ENCODE data around the gene SNTG2. TPM values are rescaled to one million over a fixed set of nuclear protein-coding genes. Genes with fewer than 3 reads are reported as not detected.

SNTG2 gene
- total and polyA plus RNA-seq, 11 donors = 0.19 to 3.2 (median 0.93) TPM

DNA sequence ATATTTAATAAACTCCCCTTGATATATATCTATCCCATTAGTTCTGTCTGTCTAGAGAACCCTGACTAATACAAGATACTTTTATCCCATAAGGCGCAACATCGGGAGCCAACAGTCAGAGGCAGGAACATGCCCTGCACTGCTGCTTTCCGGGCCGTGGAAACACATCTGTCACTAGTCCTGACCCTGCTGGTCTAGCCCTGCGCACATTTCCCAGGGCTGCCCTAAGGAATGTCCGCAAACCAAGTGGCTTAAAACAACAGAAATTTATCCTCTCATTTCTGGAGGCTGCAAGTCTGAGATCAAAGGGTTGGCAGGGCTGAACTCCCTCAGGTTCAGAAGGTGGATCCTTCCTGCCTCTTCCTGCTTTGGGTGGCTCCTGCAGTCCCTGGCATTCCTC is 348.4 kb downstream of the SNTG2 start:
- Histone ChIP-seq H3K4me1 (no peaks in the 10 kb centered on the region), H3K27ac (no peak overlapping the region), H3K36me3 (no peaks in the 10 kb centered on the region), H3K9me3 (no peaks in the 10 kb centered on the region), H3K27me3 (peaks cover 0 to 2% (median 0%) of the 10 kb centered on the region in 9 donors), H3K4me3 (no peak overlapping the region)
- no peak for ATAC-seq
- WGBS, 4 donors = 87 to 97% (median 91%) methylated on average over 6 of the region's 6 CpGs
- intact Hi-C loops (cut with DNase I) = no loop called here
- TF ChIP-seq, protein P1, sequence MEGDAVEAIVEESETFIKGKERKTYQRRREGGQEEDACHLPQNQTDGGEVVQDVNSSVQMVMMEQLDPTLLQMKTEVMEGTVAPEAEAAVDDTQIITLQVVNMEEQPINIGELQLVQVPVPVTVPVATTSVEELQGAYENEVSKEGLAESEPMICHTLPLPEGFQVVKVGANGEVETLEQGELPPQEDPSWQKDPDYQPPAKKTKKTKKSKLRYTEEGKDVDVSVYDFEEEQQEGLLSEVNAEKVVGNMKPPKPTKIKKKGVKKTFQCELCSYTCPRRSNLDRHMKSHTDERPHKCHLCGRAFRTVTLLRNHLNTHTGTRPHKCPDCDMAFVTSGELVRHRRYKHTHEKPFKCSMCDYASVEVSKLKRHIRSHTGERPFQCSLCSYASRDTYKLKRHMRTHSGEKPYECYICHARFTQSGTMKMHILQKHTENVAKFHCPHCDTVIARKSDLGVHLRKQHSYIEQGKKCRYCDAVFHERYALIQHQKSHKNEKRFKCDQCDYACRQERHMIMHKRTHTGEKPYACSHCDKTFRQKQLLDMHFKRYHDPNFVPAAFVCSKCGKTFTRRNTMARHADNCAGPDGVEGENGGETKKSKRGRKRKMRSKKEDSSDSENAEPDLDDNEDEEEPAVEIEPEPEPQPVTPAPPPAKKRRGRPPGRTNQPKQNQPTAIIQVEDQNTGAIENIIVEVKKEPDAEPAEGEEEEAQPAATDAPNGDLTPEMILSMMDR (IDR thresholded peaks at IDR 0.05) = no peak
- no peak for TF ChIP-seq POLR2A (IDR thresholded peaks at IDR 0.05)
- no peak for DNase-seq

DNA sequence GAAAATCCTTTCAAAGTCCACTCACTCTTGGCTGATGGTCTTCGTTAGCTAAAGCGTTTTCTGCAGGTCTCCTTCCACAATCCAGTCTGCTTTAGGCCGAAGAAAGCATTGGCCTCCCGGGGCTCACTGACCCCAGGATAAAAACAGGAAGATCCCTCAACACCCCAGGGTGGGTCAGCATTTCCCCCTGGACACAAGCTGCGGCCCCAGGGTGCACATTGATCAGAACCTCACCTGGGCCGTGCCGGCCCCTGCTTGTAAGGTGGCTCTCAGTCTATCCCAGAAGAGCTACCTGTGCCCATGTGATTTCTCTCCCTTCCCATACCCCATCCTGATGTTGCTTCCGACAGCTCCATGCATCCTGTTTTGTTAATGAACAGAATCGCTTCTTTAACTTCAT is 349.6 kb downstream of the SNTG2 start:
- DNase-seq (no peak), ATAC-seq (no peak)
- Histone ChIP-seq H3K4me1 (no peaks in the 10 kb centered on the region), H3K27ac (no peak overlapping the region), H3K4me3 (no peak overlapping the region), H3K9me3 (no peaks in the 10 kb centered on the region), H3K27me3 (no peaks in the 10 kb centered on the region), H3K36me3 (no peaks in the 10 kb centered on the region)
- intact Hi-C loops (cut with DNase I) = no loop called here
- 82 to 93% (median 83%) methylated on average over 9 of the region's 9 CpGs for WGBS, 4 donors
- no peak for TF ChIP-seq POLR2A (IDR thresholded peaks at IDR 0.05)
- TF ChIP-seq, protein P1 (IDR thresholded peaks at IDR 0.05) = no peak

DNA sequence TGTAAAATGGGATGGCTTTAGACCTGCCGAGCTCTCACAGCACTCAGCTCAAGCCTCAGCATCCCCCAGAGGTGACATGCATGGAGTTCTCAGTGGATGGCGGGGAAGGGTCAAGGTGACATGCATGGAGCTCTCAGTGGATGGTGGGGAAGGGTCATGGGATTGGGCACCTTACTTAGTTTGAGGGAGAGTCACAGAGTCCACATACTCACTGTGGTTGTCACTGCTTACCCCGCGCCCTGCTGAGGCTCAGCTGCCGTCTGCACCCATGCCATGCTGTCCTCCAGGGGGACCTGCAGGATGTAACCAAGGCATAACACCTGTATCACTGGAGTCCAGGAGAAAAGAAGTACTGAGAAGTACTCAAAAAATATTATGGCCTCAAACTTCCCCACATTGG is 350.4 kb downstream of the SNTG2 start:
- 87 to 90% (median 89%) methylated on average over 5 of the region's 5 CpGs for WGBS, 4 donors
- Histone ChIP-seq H3K36me3 (no peaks in the 10 kb centered on the region), H3K27ac (no peak overlapping the region), H3K4me1 (no peaks in the 10 kb centered on the region), H3K27me3 (no peaks in the 10 kb centered on the region), H3K9me3 (no peaks in the 10 kb centered on the region), H3K4me3 (no peak overlapping the region)
- DNase-seq = no peak
- no peak for TF ChIP-seq POLR2A (IDR thresholded peaks at IDR 0.05)
- TF ChIP-seq, protein P1 (IDR thresholded peaks at IDR 0.05) = no peak
- intact Hi-C loops (cut with DNase I) = no loop called here
- no peak for ATAC-seq

DNA sequence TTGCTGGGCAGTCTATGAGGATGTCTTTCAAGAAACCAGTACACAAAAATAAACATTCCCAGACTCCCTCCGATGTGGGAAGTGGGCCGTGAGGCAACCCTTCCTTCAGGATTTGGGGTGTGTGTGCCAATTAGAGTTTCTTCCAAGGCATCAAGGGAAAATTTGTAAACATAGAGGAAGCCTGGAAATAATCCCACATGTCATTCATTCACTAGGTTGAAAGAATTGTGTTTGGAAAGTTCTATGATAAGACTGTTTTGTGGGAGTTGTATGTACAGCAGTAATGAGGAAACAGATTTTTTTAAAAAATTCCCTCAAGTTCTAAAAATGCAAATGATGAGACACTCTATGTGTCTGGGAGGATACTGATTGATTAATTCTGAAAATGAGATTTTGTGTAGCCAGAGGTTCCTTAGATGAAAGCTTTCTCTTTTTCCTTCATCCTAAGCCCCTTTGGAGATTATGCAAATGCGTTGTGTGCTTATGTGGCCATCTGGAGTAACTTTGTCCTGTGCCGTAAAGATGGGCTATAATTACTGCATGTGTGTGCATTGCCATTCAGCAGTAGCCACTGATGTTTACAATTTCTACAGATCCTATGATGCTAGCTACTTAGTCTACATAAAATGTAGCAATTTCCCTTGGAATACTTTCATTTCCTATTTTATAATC is 354.8 kb downstream of the SNTG2 start:
- intact Hi-C loops (cut with DNase I) = no loop called here
- H3K27ac ChIP-seq = no peak overlapping the region

More for the DNA sequence above, 354.8 kb downstream of the SNTG2 start:
- ATAC-seq (no peak), DNase-seq (no peak)
- no peaks in the 10 kb centered on the region for H3K36me3 ChIP-seq
- H3K4me1 ChIP-seq = no peaks in the 10 kb centered on the region
- H3K9me3 ChIP-seq = no peaks in the 10 kb centered on the region
- no peaks in the 10 kb centered on the region for H3K27me3 ChIP-seq
- WGBS, 4 donors = 62 to 73% (median 67%) methylated on average over 4 of the region's 4 CpGs
- no peak for TF ChIP-seq POLR2A (IDR thresholded peaks at IDR 0.05)
- TF ChIP-seq, protein P1 (IDR thresholded peaks at IDR 0.05) = no peak
- H3K4me3 ChIP-seq = no peak overlapping the region

Data from heart left ventricle (tissue), 16 donors.